ENCODE measurements around the gene C1QTNF4. TPM values are rescaled to one million over a fixed set of nuclear protein-coding genes. Genes with fewer than 3 reads are reported as not detected.

The C1QTNF4 gene
- total and polyA plus RNA-seq, 2 of the 4 experiments (the other 2 are of a cell fraction): 0.12 TPM; not detected in 1

DNA sequence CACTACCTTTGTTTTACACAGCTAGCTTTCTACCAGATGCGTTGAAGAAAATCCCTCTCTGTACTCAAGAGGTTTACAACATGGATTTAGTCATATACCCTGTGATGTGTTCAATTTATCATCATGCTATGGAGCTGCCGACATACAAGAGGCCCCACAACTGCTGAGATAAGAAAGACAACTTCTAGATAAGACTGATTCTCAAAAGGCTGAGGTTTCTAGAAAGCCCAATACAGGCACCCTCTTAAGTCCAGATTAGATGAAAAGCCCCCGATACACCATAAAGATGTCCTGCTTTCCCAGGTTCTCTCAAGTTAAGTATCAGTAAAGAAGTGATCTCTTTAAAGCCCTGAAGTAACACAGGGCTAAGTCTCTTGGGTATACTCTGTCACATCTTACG is 33.8 kb upstream of the C1QTNF4 start:
- no peak for TF ChIP-seq MXI1 (IDR thresholded peaks at IDR 0.05; ENCODE audit: borderline replicate concordance, low read depth, low read length)
- TF ChIP-seq, protein P1, sequence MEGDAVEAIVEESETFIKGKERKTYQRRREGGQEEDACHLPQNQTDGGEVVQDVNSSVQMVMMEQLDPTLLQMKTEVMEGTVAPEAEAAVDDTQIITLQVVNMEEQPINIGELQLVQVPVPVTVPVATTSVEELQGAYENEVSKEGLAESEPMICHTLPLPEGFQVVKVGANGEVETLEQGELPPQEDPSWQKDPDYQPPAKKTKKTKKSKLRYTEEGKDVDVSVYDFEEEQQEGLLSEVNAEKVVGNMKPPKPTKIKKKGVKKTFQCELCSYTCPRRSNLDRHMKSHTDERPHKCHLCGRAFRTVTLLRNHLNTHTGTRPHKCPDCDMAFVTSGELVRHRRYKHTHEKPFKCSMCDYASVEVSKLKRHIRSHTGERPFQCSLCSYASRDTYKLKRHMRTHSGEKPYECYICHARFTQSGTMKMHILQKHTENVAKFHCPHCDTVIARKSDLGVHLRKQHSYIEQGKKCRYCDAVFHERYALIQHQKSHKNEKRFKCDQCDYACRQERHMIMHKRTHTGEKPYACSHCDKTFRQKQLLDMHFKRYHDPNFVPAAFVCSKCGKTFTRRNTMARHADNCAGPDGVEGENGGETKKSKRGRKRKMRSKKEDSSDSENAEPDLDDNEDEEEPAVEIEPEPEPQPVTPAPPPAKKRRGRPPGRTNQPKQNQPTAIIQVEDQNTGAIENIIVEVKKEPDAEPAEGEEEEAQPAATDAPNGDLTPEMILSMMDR (conservative IDR thresholded peaks at IDR 0.05; ENCODE audit: low read depth, low read length): no peak
- no peak for TF ChIP-seq POLR2A (IDR thresholded peaks at IDR 0.05; ENCODE audit: low read depth, low read length)
- TF ChIP-seq, protein P2, sequence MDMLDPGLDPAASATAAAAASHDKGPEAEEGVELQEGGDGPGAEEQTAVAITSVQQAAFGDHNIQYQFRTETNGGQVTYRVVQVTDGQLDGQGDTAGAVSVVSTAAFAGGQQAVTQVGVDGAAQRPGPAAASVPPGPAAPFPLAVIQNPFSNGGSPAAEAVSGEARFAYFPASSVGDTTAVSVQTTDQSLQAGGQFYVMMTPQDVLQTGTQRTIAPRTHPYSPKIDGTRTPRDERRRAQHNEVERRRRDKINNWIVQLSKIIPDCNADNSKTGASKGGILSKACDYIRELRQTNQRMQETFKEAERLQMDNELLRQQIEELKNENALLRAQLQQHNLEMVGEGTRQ (IDR thresholded peaks at IDR 0.05; ENCODE audit: low read depth, low read length): no peak
- TF ChIP-seq NFE2L2 (IDR thresholded peaks at IDR 0.05; ENCODE audit: low read depth, low read length): no peak
- TF ChIP-seq FOS (IDR thresholded peaks at IDR 0.05; ENCODE audit: low read depth, low read length): no peak
- TF ChIP-seq CEBPB (IDR thresholded peaks at IDR 0.05; ENCODE audit: low read depth, low read length): no peak
- TF ChIP-seq, protein P3, sequence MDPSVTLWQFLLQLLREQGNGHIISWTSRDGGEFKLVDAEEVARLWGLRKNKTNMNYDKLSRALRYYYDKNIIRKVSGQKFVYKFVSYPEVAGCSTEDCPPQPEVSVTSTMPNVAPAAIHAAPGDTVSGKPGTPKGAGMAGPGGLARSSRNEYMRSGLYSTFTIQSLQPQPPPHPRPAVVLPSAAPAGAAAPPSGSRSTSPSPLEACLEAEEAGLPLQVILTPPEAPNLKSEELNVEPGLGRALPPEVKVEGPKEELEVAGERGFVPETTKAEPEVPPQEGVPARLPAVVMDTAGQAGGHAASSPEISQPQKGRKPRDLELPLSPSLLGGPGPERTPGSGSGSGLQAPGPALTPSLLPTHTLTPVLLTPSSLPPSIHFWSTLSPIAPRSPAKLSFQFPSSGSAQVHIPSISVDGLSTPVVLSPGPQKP (IDR thresholded peaks at IDR 0.05; ENCODE audit: borderline replicate concordance, low read depth, low read length): no peak
- no peak for TF ChIP-seq RFX5 (IDR thresholded peaks at IDR 0.05; ENCODE audit: low read depth, low read length)
- no peak for TF ChIP-seq MAFK (IDR thresholded peaks at IDR 0.05; ENCODE audit: low read depth, low read length)
- no peak for TF ChIP-seq SMC3 (IDR thresholded peaks at IDR 0.05; ENCODE audit: low read depth, low read length)
- TF ChIP-seq RAD21 (IDR thresholded peaks at IDR 0.05; ENCODE audit: low read length): no peak
- no peak for TF ChIP-seq RCOR1 (IDR thresholded peaks at IDR 0.05; ENCODE audit: insufficient replicate concordance, low read length)
- no peak for TF ChIP-seq BHLHE40 (IDR thresholded peaks at IDR 0.05; ENCODE audit: low read depth, low read length)
- TF ChIP-seq CHD1 (IDR thresholded peaks at IDR 0.05; ENCODE audit: low read depth, low read length): no peak
- TF ChIP-seq MAZ (IDR thresholded peaks at IDR 0.05; ENCODE audit: borderline replicate concordance, low read depth, low read length): no peak

More for the DNA sequence above, 33.8 kb upstream of the C1QTNF4 start:
- Histone ChIP-seq H3K4me2 (ENCODE audit: low read depth, low read length) (no peak overlapping the region), H3K23ac (ENCODE audit: low read depth, low read length) (no peak overlapping the region), H2AK9ac (replicated peaks; ENCODE audit: low read depth, low read length, poor library complexity) (no peak overlapping the region), H3K56ac (ENCODE audit: extremely low read depth, insufficient read depth, low read length) (no peak overlapping the region), H2BK15ac (ENCODE audit: low read depth, low read length) (no peak overlapping the region), H3K4me3 (ENCODE audit: insufficient read depth, low read depth, low read length) (no peak overlapping the region), H4K5ac (ENCODE audit: low read depth, low read length) (no peak overlapping the region), H3K27ac (ENCODE audit: insufficient read depth, low read length) (no peak overlapping the region), H3K79me1 (ENCODE audit: low read depth in 1 of 2, low read length in 2 of 2) (0 out of 4 replicates have a peak, but pooled peaks cover 0 to 6% of the 10 kb centered on the region in 2 experiments), H2BK20ac (ENCODE audit: low read depth, low read length) (no peak overlapping the region), H3K4me1 (ENCODE audit: control insufficient read depth, insufficient read depth, low read length) (no peaks in the 10 kb centered on the region), H3K36me3 (ENCODE audit: control insufficient read depth, insufficient read depth, low read length) (peaks cover 42% of the 10 kb centered on the region), H3K9me3 (ENCODE audit: control insufficient read depth, insufficient read depth, low read length) (no peaks in the 10 kb centered on the region), H3K9me1 (ENCODE audit: insufficient read depth, low read length) (0 out of 2 replicates have a peak, but pooled peaks cover 3% of the 10 kb centered on the region), H3K18ac (ENCODE audit: low read depth, low read length) (no peak overlapping the region), H3K27me3 (ENCODE audit: control insufficient read depth, insufficient read depth, low read length) (no peaks in the 10 kb centered on the region), H4K8ac (ENCODE audit: low read depth in 2 of 2, low read length in 2 of 2) (no peak overlapping the region), H3K4ac (ENCODE audit: low read depth, low read length) (no peak overlapping the region), H2BK5ac (ENCODE audit: low read depth, low read length, poor library complexity, severe bottlenecking) (no peak overlapping the region), H3K14ac (replicated peaks; ENCODE audit: low read depth, low read length) (no peak overlapping the region), H2AFZ (replicated peaks; ENCODE audit: low read length, poor library complexity) (no peak overlapping the region), H4K91ac (ENCODE audit: insufficient read depth, low read depth, low read length) (no peak overlapping the region), H2AK5ac (ENCODE audit: low read depth, low read length) (no peak overlapping the region), H3K9ac (ENCODE audit: low read depth, low read length) (no peak overlapping the region), H4K20me1 (ENCODE audit: insufficient read depth, low read length) (no peaks in the 10 kb centered on the region), H2BK120ac (ENCODE audit: low read depth, low read length) (no peak overlapping the region)
- DNase-seq: no peak
- BruUV-seq (replicated peaks): no TSS peak
- WGBS, 2 experiments (ENCODE audit: extremely low coverage in 2 of 2, insufficient read length in 1 of 2): no CpG with 5 or more reads among the region's 4 CpGs
- ATAC-seq (ENCODE audit: low read depth): no peak
- in situ Hi-C loops (cut with MboI; ENCODE audit: low sequenced_read_pairs) (no loop called here), dilution Hi-C loops (cut with HindIII; ENCODE audit: low sequenced_read_pairs, unreplicated experiment) (no loop called here), intact Hi-C loops (cut with micrococcal nuclease) (loop anchor here (10.0 kb wide), 1 partner anchor 197 kb away; no protein-coding TSS in a partner anchor)
- ChIA-PET POLR2A (ENCODE audit: unreplicated experiment) (no interaction called here), CTCF (no interaction called here)
